ENCODE measurements around the gene AP4M1. TPM values are rescaled to one million over a fixed set of nuclear protein-coding genes. Genes with fewer than 3 reads are reported as not detected.
A peak's percentile ranks its signal among the peaks of the same experiment; 100 is the strongest.
"Not testable (repeated sequence)": the region's sequence is repeated elsewhere in the genome, so short reads cannot be mapped to it uniquely, and the experiment has no call there.

AP4M1 gene
- total and polyA plus RNA-seq, 7 donors = 8.8 to 19.2 (median 12.0) TPM

DNA sequence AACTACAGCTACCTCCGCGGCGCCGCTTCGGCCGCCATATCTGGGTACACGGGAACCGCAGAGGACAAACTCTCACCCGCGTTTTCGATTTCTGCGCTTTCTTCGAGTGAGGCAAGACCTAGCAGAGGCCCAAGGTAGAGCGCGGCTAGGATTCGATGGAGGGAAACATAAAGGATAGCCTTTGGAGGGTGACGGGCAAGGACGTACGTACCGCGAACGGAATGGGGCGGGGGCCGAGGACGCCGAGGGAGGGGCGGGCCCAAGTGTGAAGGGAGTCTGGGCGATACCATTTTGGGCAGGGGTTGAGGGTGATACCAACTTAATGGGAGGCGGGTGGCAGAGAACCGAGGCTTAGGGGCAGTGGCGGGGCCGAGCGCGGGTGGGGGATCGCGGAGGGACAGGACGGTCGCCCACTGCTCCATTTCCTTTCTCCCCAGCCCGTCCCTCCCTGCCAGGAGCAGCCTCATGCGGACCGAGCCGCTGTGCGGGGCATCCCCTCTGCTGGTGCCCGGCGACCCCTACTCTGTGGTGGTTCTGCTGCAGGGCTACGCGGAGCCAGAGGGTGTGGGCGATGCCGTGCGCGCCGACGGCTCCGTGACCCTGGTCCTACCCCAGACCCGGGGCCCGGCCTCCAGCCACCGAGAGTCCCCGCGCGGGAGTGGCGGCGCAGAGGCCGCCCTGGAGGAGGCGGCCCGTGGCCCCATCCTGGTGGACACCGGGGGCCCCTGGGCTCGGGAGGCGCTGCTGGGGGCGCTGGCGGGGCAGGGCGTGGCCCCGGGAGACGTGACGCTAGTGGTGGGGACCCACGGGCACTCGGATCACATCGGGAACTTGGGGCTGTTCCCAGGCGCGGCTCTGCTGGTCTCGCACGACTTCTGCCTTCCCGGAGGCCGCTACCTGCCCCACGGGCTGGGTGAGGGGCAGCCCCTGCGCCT, 25.8 kb downstream of the AP4M1 start, which contains the start of gene MBLAC1:
Gene MBLAC1, plus strand, starts transcription at position 37 of the 935 bp plus-strand sequence. Its CDS starts 429 bp downstream, at position 466.
- H3K4me1 ChIP-seq = peaks cover 17% of the 10 kb centered on the region
- H3K9me3 ChIP-seq = no peaks in the 10 kb centered on the region
- peaks cover 0 to 5% of the 10 kb centered on the region in 2 donors for H3K36me3 ChIP-seq (ENCODE audit: insufficient read depth in 1 of 2, low read depth in 1 of 2)
- intact Hi-C loops (cut with DNase I) = loop anchor here (5.0 kb wide), 3 partner anchors 35 to 135 kb away; partner anchors contain the start of gene COPS6 (in 1 of the 2)
- no peaks in the 10 kb centered on the region for H3K27me3 ChIP-seq (ENCODE audit: insufficient read depth in 3 of 3, low read length in 2 of 3)
- TF ChIP-seq, protein P1, sequence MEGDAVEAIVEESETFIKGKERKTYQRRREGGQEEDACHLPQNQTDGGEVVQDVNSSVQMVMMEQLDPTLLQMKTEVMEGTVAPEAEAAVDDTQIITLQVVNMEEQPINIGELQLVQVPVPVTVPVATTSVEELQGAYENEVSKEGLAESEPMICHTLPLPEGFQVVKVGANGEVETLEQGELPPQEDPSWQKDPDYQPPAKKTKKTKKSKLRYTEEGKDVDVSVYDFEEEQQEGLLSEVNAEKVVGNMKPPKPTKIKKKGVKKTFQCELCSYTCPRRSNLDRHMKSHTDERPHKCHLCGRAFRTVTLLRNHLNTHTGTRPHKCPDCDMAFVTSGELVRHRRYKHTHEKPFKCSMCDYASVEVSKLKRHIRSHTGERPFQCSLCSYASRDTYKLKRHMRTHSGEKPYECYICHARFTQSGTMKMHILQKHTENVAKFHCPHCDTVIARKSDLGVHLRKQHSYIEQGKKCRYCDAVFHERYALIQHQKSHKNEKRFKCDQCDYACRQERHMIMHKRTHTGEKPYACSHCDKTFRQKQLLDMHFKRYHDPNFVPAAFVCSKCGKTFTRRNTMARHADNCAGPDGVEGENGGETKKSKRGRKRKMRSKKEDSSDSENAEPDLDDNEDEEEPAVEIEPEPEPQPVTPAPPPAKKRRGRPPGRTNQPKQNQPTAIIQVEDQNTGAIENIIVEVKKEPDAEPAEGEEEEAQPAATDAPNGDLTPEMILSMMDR (IDR thresholded peaks at IDR 0.05) = no peak
- peak within 1 kb of the TSS; percentile 92 for H3K4me3 ChIP-seq
- peak; percentile 94 to 96 (median 95) for ATAC-seq
- DNase-seq = peak; percentile 89 to 93
- 0 to 1% (median 0%) methylated on average over 59 to 85 of the region's 85 CpGs for WGBS, 3 donors
- H3K27ac ChIP-seq = peak within 1 kb of the TSS; percentile 91

- 4 to 11% (median 5%) methylated on average over 37 of the region's 37 CpGs for WGBS, 3 donors
- no peak for ATAC-seq
- TF ChIP-seq, protein P1 (IDR thresholded peaks at IDR 0.05) = no peak
- peaks cover 17% of the 10 kb centered on the region for H3K4me1 ChIP-seq
- intact Hi-C loops (cut with DNase I) = loop anchor here (5.0 kb wide), 3 partner anchors 36 to 136 kb away; partner anchors contain the start of gene COPS6 (in 1 of the 2)
- peak overlapping the region; percentile 91 for H3K27ac ChIP-seq
- no peaks in the 10 kb centered on the region for H3K36me3 ChIP-seq (ENCODE audit: insufficient read depth in 1 of 2, low read depth in 1 of 2)
- peak overlapping the region; percentile 92 for H3K4me3 ChIP-seq
- peak; percentile 32 to 61 for DNase-seq
- H3K27me3 ChIP-seq (ENCODE audit: insufficient read depth in 3 of 3, low read length in 2 of 3) = no peaks in the 10 kb centered on the region
- no peaks in the 10 kb centered on the region for H3K9me3 ChIP-seq
Observed at GRCh38 chr7:100127866-100128636, 26.6 kb downstream of the AP4M1 start.

DNA sequence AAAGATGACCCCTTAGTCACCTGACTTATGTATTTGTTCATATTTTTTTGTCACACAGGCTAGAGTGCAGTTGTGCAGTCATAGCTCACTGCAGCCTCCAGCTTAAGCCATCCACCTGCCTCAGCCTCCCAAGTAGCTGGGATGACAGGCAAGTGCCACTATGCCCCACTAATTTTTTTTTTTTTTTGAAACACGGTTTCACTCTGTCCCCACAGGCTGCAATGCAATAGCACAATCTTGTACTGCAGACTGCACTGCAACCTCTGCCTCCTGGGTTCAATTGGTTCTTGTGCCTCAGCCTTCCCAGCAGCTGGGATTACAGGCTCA, 27.2 kb downstream of the AP4M1 start:
- no peaks in the 10 kb centered on the region for H3K27me3 ChIP-seq (ENCODE audit: insufficient read depth in 3 of 3, low read length in 2 of 3)
- intact Hi-C loops (cut with DNase I) = loop anchor here (5.0 kb wide), 3 partner anchors 36 to 136 kb away; partner anchors contain the start of gene COPS6 (in 1 of the 2)
- H3K27ac ChIP-seq = no peak overlapping the region
- no peaks in the 10 kb centered on the region for H3K36me3 ChIP-seq (ENCODE audit: insufficient read depth in 1 of 2, low read depth in 1 of 2)
- peaks cover 17% of the 10 kb centered on the region for H3K4me1 ChIP-seq
- no peaks in the 10 kb centered on the region for H3K9me3 ChIP-seq
- DNase-seq (no peak), ATAC-seq (no peak)
- TF ChIP-seq, protein P1 (IDR thresholded peaks at IDR 0.05) = no peak
- WGBS, 3 donors = 50 to 68% (median 61%) methylated on average over 1 of the region's 1 CpG
- H3K4me3 ChIP-seq = no peak overlapping the region

DNA sequence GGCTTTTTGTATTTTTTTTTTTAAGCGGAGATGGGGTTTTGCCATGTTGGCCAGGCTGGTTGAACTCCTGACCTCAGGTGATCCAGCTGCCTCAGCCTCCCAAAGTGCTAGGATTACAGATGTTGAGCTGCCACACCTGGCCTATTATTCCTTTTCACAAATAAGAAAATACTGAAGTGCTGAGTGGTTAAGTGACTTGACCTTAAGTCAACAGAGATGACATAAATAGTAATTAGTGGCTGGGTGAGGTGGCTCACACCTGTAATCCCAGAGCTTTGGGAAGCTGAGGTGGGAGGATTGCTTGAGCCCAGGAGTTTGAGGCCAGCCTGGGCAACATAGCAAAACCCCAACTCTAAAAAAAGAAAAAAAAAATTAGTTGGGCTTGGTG, 28.8 kb downstream of the AP4M1 start:
- intact Hi-C loops (cut with DNase I); H3K36me3 ChIP-seq (ENCODE audit: insufficient read depth in 1 of 2, low read depth in 1 of 2); H3K27me3 ChIP-seq (ENCODE audit: insufficient read depth in 3 of 3, low read length in 2 of 3); H3K4me3 ChIP-seq; H3K9me3 ChIP-seq; DNase-seq; ATAC-seq; H3K27ac ChIP-seq: not testable (repeated sequence)
- H3K4me1 ChIP-seq = peaks cover 17% of the 10 kb centered on the region
- WGBS, 3 donors = 92 to 98% (median 92%) methylated on average over 1 of the region's 1 CpG
